Parathyroid adenoma (tissue), 2 donors: ENCODE measurements around the gene CDK5R1.

ENCODE experiments used
- H2AFZ ChIP-seq: fragments of 300-600 bp; sonication (generic); one replicate; pipeline ENCODE4 v1.7.0; 2017; ENCODE audit warnings: antibody characterized with exemption, mild to moderate bottlenecking
- H3K27ac ChIP-seq: fragments of 300-600 bp; sonication (generic); one replicate; pipeline ENCODE4 v1.7.0; 2017
- H3K27me3 ChIP-seq: fragments of 300-600 bp; sonication (generic); one replicate; pipeline ENCODE4 v1.7.0; 2017; ENCODE audit warnings: low read length; ENCODE audit not compliant: control insufficient read depth, insufficient read depth
- H3K36me3 ChIP-seq: fragments of 300-600 bp; sonication (generic); one replicate; pipeline ENCODE4 v1.7.0; 2017; ENCODE audit warnings: low read length; ENCODE audit not compliant: control insufficient read depth, insufficient read depth
- H3K4me1 ChIP-seq: fragments of 300-600 bp; sonication (generic); one replicate; pipeline ENCODE4 v1.7.0; 2017; ENCODE audit warnings: control low read depth
- H3K4me2 ChIP-seq: fragments of 300-600 bp; sonication (generic); one replicate; pipeline ENCODE4 v1.7.0; 2017; ENCODE audit warnings: low read length
- H3K4me3 ChIP-seq: fragments of 300-600 bp; sonication (generic); one replicate; pipeline ENCODE4 v1.7.0; 2017; ENCODE audit warnings: low read depth, low read length
- H3K79me2 ChIP-seq: fragments of 300-600 bp; sonication (generic); one replicate; pipeline ENCODE4 v1.7.0; 2017; ENCODE audit warnings: control low read depth
- H3K9ac ChIP-seq: fragments of 300-600 bp; sonication (generic); one replicate; pipeline ENCODE4 v1.7.0; 2017; ENCODE audit warnings: mild to moderate bottlenecking
- H3K9me3 ChIP-seq: fragments of 300-600 bp; sonication (generic); one replicate; pipeline ENCODE4 v1.7.0; 2017; ENCODE audit warnings: low read length; ENCODE audit not compliant: control insufficient read depth
- TF ChIP-seq, protein P1 (sequence below): fragments of 300-600 bp; sonication (generic); IDR thresholded peaks from one replicate; pipeline ENCODE4 v1.7.0; 2017; ENCODE audit warnings: antibody characterized with exemption, mild to moderate bottlenecking
- donor health status: primary hyperparathyroidism.

CDK5R1 gene

DNA sequence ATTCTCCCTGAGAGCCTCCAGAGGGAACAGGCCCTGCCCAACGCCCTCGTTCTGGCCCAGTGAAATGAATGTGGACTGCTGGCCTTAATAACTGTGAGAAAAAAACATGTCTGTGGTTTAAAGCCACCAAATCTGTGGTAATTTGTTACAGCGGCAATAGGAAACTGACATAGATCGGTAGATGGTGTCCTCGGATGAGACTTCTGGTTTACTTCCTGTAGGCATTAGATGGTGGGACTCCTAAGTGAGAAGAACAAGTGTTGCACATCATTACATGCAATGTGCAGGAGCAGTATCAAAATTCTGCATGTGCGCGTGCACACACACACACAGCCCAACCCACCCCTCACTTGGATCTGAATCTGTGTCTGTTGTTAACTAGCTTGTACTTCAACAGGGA, 42.0 kb downstream of the CDK5R1 start:
- Histone ChIP-seq H3K79me2 (no peaks in the 10 kb centered on the region), H3K36me3 (no peaks in the 10 kb centered on the region), H3K4me1 (no peaks in the 10 kb centered on the region), H3K4me3 (no peak overlapping the region), H3K27ac (no peak overlapping the region), H3K27me3 (no peaks in the 10 kb centered on the region), H3K9ac (no peak overlapping the region), H3K4me2 (no peak overlapping the region), H2AFZ (no peak overlapping the region), H3K9me3 (no peaks in the 10 kb centered on the region)
- TF ChIP-seq, protein P1, sequence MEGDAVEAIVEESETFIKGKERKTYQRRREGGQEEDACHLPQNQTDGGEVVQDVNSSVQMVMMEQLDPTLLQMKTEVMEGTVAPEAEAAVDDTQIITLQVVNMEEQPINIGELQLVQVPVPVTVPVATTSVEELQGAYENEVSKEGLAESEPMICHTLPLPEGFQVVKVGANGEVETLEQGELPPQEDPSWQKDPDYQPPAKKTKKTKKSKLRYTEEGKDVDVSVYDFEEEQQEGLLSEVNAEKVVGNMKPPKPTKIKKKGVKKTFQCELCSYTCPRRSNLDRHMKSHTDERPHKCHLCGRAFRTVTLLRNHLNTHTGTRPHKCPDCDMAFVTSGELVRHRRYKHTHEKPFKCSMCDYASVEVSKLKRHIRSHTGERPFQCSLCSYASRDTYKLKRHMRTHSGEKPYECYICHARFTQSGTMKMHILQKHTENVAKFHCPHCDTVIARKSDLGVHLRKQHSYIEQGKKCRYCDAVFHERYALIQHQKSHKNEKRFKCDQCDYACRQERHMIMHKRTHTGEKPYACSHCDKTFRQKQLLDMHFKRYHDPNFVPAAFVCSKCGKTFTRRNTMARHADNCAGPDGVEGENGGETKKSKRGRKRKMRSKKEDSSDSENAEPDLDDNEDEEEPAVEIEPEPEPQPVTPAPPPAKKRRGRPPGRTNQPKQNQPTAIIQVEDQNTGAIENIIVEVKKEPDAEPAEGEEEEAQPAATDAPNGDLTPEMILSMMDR = no peak

DNA sequence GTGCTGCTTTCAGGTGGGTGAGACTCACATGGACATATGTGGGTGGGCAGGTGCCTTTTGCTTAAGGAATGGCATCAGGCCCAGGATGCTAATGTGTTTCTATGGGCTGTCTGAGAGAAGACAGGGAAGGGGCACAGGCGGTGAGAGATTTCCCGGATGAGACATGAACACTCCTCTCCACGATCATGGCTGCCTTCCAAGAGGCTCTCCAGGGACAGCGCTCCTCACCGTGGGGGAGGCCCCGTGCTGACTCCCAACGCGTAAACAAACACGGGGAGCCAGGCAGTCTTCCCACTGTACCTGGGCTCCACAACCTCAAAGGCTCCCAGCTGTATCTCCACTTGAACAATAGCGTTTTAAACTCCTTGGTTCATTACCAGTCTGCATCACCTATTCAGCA, 42.8 kb downstream of the CDK5R1 start:
- Histone ChIP-seq H3K9me3 (no peaks in the 10 kb centered on the region), H3K4me1 (no peaks in the 10 kb centered on the region), H3K9ac (no peak overlapping the region), H3K4me2 (no peak overlapping the region), H3K79me2 (no peaks in the 10 kb centered on the region), H2AFZ (no peak overlapping the region), H3K36me3 (no peaks in the 10 kb centered on the region), H3K27ac (no peak overlapping the region), H3K4me3 (no peak overlapping the region), H3K27me3 (no peaks in the 10 kb centered on the region)
- TF ChIP-seq, protein P1 = no peak

DNA sequence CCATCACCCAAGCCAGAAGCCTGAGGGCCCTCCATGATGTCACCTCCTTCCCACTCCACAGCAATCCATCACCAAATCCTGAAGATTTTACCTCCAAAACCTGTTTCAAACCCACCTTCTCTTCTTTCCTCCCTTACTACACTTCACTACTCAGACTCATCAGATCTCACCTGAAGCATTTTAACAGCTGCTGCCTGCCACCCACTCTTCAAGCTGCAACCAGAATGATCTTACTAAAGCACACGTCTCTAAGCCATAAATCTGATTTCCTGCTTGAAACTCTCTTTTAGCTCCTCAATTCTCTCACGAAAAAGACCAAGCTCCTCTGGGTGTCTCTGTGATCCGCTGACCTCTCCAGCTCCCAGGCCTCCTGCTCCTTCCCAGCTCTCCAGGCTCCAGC, 46.5 kb downstream of the CDK5R1 start:
- TF ChIP-seq, protein P1 = no peak
- Histone ChIP-seq H3K4me3 (no peak overlapping the region), H3K27me3 (no peaks in the 10 kb centered on the region), H3K4me2 (no peak overlapping the region), H3K9me3 (no peaks in the 10 kb centered on the region), H3K9ac (no peak overlapping the region), H3K36me3 (no peaks in the 10 kb centered on the region), H3K4me1 (no peaks in the 10 kb centered on the region), H3K79me2 (no peaks in the 10 kb centered on the region), H3K27ac (no peak overlapping the region), H2AFZ (no peak overlapping the region)

DNA sequence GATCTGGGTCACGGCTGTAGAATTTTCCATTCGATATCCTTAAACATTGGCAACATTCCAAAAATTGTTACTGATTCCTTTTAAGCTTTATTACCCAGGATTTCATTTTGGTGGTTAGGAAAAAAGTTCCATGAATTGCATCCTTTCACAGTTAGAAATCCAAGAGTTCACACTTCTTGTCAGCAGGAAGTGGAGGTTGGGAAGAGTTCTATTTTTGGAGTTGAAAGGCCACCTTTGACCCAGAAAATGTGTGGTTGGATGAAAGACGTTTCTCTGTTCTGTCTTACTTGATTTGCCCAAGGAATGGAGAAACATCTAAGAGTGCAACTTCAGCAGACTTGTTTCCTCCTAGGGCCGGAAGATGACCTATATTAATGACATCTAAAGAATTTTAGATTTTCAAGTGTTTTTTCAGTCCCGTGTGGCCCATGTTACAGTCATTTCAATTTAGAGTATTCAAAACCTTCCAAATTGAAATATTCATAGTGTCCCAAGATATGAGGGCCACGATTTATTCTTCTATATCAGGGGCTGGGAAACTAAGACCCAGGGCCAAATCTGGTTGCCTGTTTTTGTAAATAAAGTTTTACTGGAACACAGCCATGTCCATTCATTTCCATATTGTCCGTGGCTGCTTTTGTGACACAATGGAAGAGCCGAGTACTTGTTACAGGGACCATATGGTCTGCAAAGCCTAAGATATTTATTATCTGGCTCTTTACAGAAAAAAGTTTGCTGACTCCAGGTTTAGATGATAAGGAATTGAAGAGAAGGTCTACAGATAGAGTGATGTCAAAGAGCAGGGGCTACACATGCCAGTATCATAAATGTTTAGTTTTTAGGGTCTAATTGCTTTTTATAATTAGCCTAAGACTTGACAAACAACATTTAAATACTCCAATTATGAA, 50.2 kb downstream of the CDK5R1 start:
- Histone ChIP-seq H3K4me3 (no peak overlapping the region), H3K27ac (no peak overlapping the region), H3K4me2 (no peak overlapping the region), H3K27me3 (no peaks in the 10 kb centered on the region), H3K4me1 (no peaks in the 10 kb centered on the region), H3K9me3 (no peaks in the 10 kb centered on the region), H3K36me3 (no peaks in the 10 kb centered on the region), H2AFZ (no peak overlapping the region), H3K9ac (no peak overlapping the region), H3K79me2 (no peaks in the 10 kb centered on the region)
- TF ChIP-seq, protein P1 = no peak
